Measurements from ENCODE around the gene ZNF236.

The ZNF236 gene

GRCh38 chr18:76794326-76794725, 28.0 kb upstream of the ZNF236 start:
- H4K12ac ChIP-seq (ENCODE audit: low read depth, low read length), result no peak overlapping the region
- WGBS (ENCODE audit: extremely low coverage, insufficient coverage, insufficient read length), result no CpG with 5 or more reads among the region's 4 CpGs

DNA sequence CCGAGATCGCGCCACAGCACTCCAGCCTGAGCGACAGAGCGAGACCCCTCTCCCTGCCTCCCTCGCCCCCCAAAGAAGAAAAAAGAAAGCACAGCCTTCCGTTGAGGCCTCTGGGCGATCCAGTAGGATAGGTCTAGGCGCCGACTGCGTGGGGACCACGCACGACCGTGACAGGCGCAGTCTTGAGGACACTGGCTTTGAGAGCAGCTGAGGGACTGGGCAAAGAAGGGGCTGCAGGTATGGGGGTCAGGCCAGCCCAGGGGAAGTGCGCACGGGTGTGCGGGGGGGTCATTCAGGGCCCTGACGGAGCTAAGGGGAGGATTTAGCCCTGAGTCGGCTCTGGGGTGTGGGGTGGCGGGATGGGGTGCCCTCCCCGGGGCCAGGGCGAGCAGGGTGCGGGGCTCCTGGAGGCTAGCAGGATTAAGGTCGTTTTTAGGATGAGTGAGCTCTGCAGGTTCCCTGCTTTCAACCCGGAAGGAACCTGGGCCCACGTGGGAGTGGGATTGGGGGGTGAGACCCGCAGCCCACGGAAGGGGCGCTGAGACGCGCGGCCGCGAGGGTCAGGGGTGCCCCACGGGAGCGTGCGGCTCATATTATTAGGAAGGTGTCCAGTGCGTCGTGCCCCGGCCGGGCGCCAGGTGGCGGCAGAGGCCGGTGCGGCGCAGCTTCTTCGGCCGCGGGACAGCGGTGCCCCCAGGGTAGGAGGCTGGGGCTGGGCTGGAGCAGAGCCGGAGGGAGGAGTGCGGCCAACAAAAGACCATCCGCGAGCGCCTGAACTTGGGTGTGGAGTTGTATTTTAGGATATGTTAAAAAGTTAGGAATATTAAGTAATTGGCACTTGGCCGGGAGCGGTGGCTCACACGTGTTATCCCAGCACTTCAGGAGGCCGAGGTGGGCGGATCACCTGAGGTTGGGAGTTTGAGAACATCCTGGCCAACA, 20.5 kb upstream of the ZNF236 start:
- no peak overlapping the region for H3K18ac ChIP-seq (ENCODE audit: low read length)
- H4K91ac ChIP-seq (ENCODE audit: low read depth, low read length), result no peak overlapping the region
- peak overlapping the region; percentile 82 for H3K4me2 ChIP-seq (ENCODE audit: low read length)
- H3K4ac ChIP-seq (ENCODE audit: low read depth, low read length), result no peak overlapping the region
- H2AK5ac ChIP-seq (ENCODE audit: low read length), result no peak overlapping the region
- H3K36me3 ChIP-seq (ENCODE audit: control insufficient read depth in 1 of 2, insufficient read depth in 2 of 2, low read length in 2 of 2), result no peaks in the 10 kb centered on the region
- H3K27me3 ChIP-seq (ENCODE audit: insufficient read depth, low read length), result no peaks in the 10 kb centered on the region
- no peak overlapping the region for H2BK12ac ChIP-seq (ENCODE audit: low read length)
- H2BK120ac ChIP-seq (ENCODE audit: insufficient read depth, low read length, poor library complexity), result no peak overlapping the region
- no peak overlapping the region for H4K8ac ChIP-seq (ENCODE audit: low read depth, low read length)
- H3K14ac ChIP-seq (ENCODE audit: low read length), result no peak overlapping the region
- no CpG with 5 or more reads among the region's 61 CpGs for WGBS (ENCODE audit: extremely low coverage, insufficient coverage, insufficient read length)
- no peak overlapping the region for H3K4me3 ChIP-seq (ENCODE audit: low read depth, low read length)
- H3K9me3 ChIP-seq (ENCODE audit: insufficient read depth, low read depth, low read length), result no peaks in the 10 kb centered on the region
- H2BK5ac ChIP-seq (ENCODE audit: low read depth, low read length, poor library complexity), result no peak overlapping the region
- no peak overlapping the region for H2AFZ ChIP-seq (ENCODE audit: insufficient read depth, low read length, poor library complexity)
- no peak overlapping the region for H3K9ac ChIP-seq (ENCODE audit: low read length)
- H3K27ac ChIP-seq (ENCODE audit: low read depth, low read length), result no peak overlapping the region
- no peak overlapping the region for H4K12ac ChIP-seq (ENCODE audit: low read depth, low read length)
- peaks cover 0 to 2% of the 10 kb centered on the region in 2 experiments for H3K4me1 ChIP-seq (ENCODE audit: control insufficient read depth in 1 of 2, insufficient read depth in 2 of 2, low read length in 2 of 2)
- no peaks in the 10 kb centered on the region for H3K79me2 ChIP-seq (ENCODE audit: control insufficient read depth, insufficient read depth, low read length, poor library complexity)
- H3K23ac ChIP-seq (ENCODE audit: low read length), result no peak overlapping the region
- DNase-seq, result peak; percentile 63 to 82
- no peaks in the 10 kb centered on the region for H3K79me1 ChIP-seq (ENCODE audit: low read length)

More at GRCh38 chr18:76794326-76794725, 28.0 kb upstream of the ZNF236 start:
- no peaks in the 10 kb centered on the region for H3K79me2 ChIP-seq (ENCODE audit: control insufficient read depth, insufficient read depth, low read length, poor library complexity)
- no peak overlapping the region for H3K4me2 ChIP-seq (ENCODE audit: low read length)
- no peak overlapping the region for H2BK5ac ChIP-seq (ENCODE audit: low read depth, low read length, poor library complexity)
- no peak overlapping the region for H2AFZ ChIP-seq (ENCODE audit: insufficient read depth, low read length, poor library complexity)
- no peak overlapping the region for H2AK5ac ChIP-seq (ENCODE audit: low read length)
- H3K27me3 ChIP-seq (ENCODE audit: insufficient read depth, low read length), result no peaks in the 10 kb centered on the region
- no peaks in the 10 kb centered on the region for H3K36me3 ChIP-seq (ENCODE audit: control insufficient read depth in 1 of 2, insufficient read depth in 2 of 2, low read length in 2 of 2)
- H3K4me1 ChIP-seq (ENCODE audit: control insufficient read depth in 1 of 2, insufficient read depth in 2 of 2, low read length in 2 of 2), result no peaks in the 10 kb centered on the region
- no peak overlapping the region for H2BK12ac ChIP-seq (ENCODE audit: low read length)
- no peak overlapping the region for H2BK120ac ChIP-seq (ENCODE audit: insufficient read depth, low read length, poor library complexity)
- H3K23ac ChIP-seq (ENCODE audit: low read length), result no peak overlapping the region
- H3K79me1 ChIP-seq (ENCODE audit: low read length), result no peaks in the 10 kb centered on the region
- no peak overlapping the region for H4K91ac ChIP-seq (ENCODE audit: low read depth, low read length)
- no peak for DNase-seq
- H3K9ac ChIP-seq (ENCODE audit: low read length), result no peak overlapping the region
- no peak overlapping the region for H3K4me3 ChIP-seq (ENCODE audit: low read depth, low read length)
- no peak overlapping the region for H3K4ac ChIP-seq (ENCODE audit: low read depth, low read length)
- H3K27ac ChIP-seq (ENCODE audit: low read depth, low read length), result no peak overlapping the region
- H4K8ac ChIP-seq (ENCODE audit: low read depth, low read length), result no peak overlapping the region
- no peak overlapping the region for H3K14ac ChIP-seq (ENCODE audit: low read length)
- no peak overlapping the region for H3K18ac ChIP-seq (ENCODE audit: low read length)
- peaks cover 14% of the 10 kb centered on the region for H3K9me3 ChIP-seq (ENCODE audit: insufficient read depth, low read depth, low read length)

GRCh38 chr18:76803413-76803812, 18.9 kb upstream of the ZNF236 start:
- Histone ChIP-seq H3K27ac (ENCODE audit: low read depth, low read length) (no peak overlapping the region), H3K4ac (ENCODE audit: low read depth, low read length) (no peak overlapping the region), H3K4me2 (ENCODE audit: low read length) (peak overlapping the region; percentile 25), H2AK5ac (ENCODE audit: low read length) (no peak overlapping the region), H4K12ac (ENCODE audit: low read depth, low read length) (no peak overlapping the region), H2AFZ (ENCODE audit: insufficient read depth, low read length, poor library complexity) (no peak overlapping the region), H3K79me2 (ENCODE audit: control insufficient read depth, insufficient read depth, low read length, poor library complexity) (no peaks in the 10 kb centered on the region), H3K36me3 (ENCODE audit: control insufficient read depth in 1 of 2, insufficient read depth in 2 of 2, low read length in 2 of 2) (no peaks in the 10 kb centered on the region), H3K27me3 (ENCODE audit: insufficient read depth, low read length) (no peaks in the 10 kb centered on the region), H3K18ac (ENCODE audit: low read length) (no peak overlapping the region), H3K9me3 (ENCODE audit: insufficient read depth, low read depth, low read length) (no peaks in the 10 kb centered on the region), H3K4me3 (ENCODE audit: low read depth, low read length) (no peak overlapping the region), H4K8ac (ENCODE audit: low read depth, low read length) (no peak overlapping the region), H4K91ac (ENCODE audit: low read depth, low read length) (no peak overlapping the region), H3K23ac (ENCODE audit: low read length) (no peak overlapping the region), H2BK12ac (ENCODE audit: low read length) (no peak overlapping the region), H3K9ac (ENCODE audit: low read length) (no peak overlapping the region), H2BK5ac (ENCODE audit: low read depth, low read length, poor library complexity) (no peak overlapping the region), H3K14ac (ENCODE audit: low read length) (no peak overlapping the region), H3K4me1 (ENCODE audit: control insufficient read depth in 1 of 2, insufficient read depth in 2 of 2, low read length in 2 of 2) (peaks cover 0 to 2% of the 10 kb centered on the region in 2 experiments), H2BK120ac (ENCODE audit: insufficient read depth, low read length, poor library complexity) (no peak overlapping the region), H3K79me1 (ENCODE audit: low read length) (no peaks in the 10 kb centered on the region)
- no CpG with 5 or more reads among the region's 5 CpGs for WGBS (ENCODE audit: extremely low coverage, insufficient coverage, insufficient read length)
- no peak for DNase-seq

DNA sequence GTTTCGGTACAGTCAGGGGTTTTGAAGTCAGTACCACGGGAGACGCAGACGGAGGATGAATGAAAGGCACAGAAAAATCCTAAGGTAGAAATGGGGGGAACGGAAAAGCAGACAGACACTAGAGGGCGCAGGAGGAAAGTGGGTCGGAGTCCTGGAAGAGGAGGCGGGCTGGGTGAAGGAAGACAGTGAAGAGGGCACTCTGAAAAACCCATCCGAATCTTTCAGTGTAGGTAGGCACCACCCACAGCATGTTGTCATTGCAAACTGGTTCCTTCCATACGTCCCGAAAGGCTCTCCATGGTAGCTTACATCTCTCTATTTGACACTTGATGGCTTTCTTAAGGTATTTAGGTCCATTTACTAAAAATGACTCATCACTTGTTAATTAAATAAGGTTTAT, 18.5 kb upstream of the ZNF236 start:
- Histone ChIP-seq H2AK5ac (ENCODE audit: low read length) (no peak overlapping the region), H2BK12ac (ENCODE audit: low read length) (no peak overlapping the region), H3K27me3 (ENCODE audit: insufficient read depth, low read length) (no peaks in the 10 kb centered on the region), H2BK120ac (ENCODE audit: insufficient read depth, low read length, poor library complexity) (no peak overlapping the region), H3K23ac (ENCODE audit: low read length) (no peak overlapping the region), H3K18ac (ENCODE audit: low read length) (no peak overlapping the region), H4K91ac (ENCODE audit: low read depth, low read length) (no peak overlapping the region), H3K79me2 (ENCODE audit: control insufficient read depth, insufficient read depth, low read length, poor library complexity) (no peaks in the 10 kb centered on the region), H3K27ac (ENCODE audit: low read depth, low read length) (no peak overlapping the region), H3K4me1 (ENCODE audit: control insufficient read depth in 1 of 2, insufficient read depth in 2 of 2, low read length in 2 of 2) (peaks cover 0 to 2% of the 10 kb centered on the region in 2 experiments), H3K4ac (ENCODE audit: low read depth, low read length) (no peak overlapping the region), H3K4me2 (ENCODE audit: low read length) (peak overlapping the region; percentile 25), H3K79me1 (ENCODE audit: low read length) (no peaks in the 10 kb centered on the region), H2BK5ac (ENCODE audit: low read depth, low read length, poor library complexity) (no peak overlapping the region), H3K14ac (ENCODE audit: low read length) (no peak overlapping the region), H2AFZ (ENCODE audit: insufficient read depth, low read length, poor library complexity) (no peak overlapping the region), H3K9ac (ENCODE audit: low read length) (no peak overlapping the region), H3K4me3 (ENCODE audit: low read depth, low read length) (no peak overlapping the region), H3K9me3 (ENCODE audit: insufficient read depth, low read depth, low read length) (no peaks in the 10 kb centered on the region), H3K36me3 (ENCODE audit: control insufficient read depth in 1 of 2, insufficient read depth in 2 of 2, low read length in 2 of 2) (peaks cover 0 to 3% of the 10 kb centered on the region in 2 experiments), H4K12ac (ENCODE audit: low read depth, low read length) (no peak overlapping the region), H4K8ac (ENCODE audit: low read depth, low read length) (no peak overlapping the region)
- no CpG with 5 or more reads among the region's 11 CpGs for WGBS (ENCODE audit: extremely low coverage, insufficient coverage, insufficient read length)
- peak; percentile 37 to 74 for DNase-seq
